ENCODE measurements around the gene FOXP1.

DNA sequence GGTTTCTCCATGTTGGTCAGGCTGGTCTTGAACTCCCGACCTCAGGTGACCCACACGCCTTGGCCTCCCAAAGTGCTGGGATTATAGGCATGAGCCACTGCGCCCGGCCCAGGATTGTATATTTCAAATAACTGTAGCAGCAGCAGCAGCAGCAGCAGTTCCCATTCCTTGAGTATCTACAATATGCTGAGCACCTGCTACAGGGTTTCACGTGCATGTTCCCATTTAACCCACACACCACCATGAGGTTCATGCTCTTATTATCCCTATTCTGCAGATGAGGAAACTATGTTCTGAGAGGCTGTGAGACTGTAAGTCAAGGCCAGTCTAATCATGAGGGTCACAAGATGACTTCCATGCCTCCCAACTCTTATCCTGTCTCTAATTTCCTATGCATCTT is 30.9 kb upstream of the FOXP1 start:
- TF ChIP-seq CTCF (IDR thresholded peaks at IDR 0.05; ENCODE audit: poor library complexity), result no peak
- TF ChIP-seq EZH2 (IDR thresholded peaks at IDR 0.05; ENCODE audit: borderline replicate concordance), result no peak
